Fibroblast of skin of left biceps (primary cell): ENCODE data around the gene PAX7.

Experiments
- DNase-seq, 2 experiments: peaks; one replicate each; pipeline ENCODE4 v3.0.0-alpha.2; 2013; ENCODE audit warnings: low read depth in 2 of 2

The PAX7 gene

GRCh38 chr1:18795002-18795689 lies 164.5 kb downstream of the PAX7 start:
- DNase-seq = no peak

GRCh38 chr1:18796950-18797349 lies 166.3 kb downstream of the PAX7 start:
- no peak for DNase-seq
